Measurements from ENCODE around the gene HRH3.
A peak's percentile ranks its signal among the peaks of the same experiment; 100 is the strongest.

The HRH3 gene

DNA sequence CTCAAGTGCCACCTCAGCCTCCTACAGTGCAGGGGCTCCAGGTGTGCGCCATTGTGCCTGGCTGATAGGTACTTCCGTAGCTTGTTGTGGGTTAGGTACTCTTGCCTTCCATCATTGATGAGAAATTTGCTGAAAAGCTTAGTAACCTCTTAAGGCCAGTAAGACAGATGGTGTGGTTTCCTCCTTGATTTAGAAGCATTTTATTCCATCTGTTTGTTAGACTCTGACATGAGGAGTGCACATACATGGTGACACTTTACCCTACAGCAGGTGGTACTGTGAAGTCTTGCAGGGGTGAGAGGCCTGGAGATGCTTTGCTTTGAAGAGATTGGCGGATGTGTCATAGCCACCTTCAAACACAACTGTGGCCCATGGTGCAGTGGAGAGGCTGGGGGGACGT, 52.0 kb downstream of the HRH3 start:
- no peak for DNase-seq (ENCODE audit: extremely low spot score)
- TF ChIP-seq SP1 (IDR thresholded peaks at IDR 0.05) (no peak), NFRKB (IDR thresholded peaks at IDR 0.05) (no peak), LEF1 (IDR thresholded peaks at IDR 0.05; ENCODE audit: borderline replicate concordance) (no peak), CTBP1 (IDR thresholded peaks at IDR 0.05; ENCODE audit: borderline replicate concordance) (no peak), SUZ12 (IDR thresholded peaks at IDR 0.05) (no peak), TARDBP (IDR thresholded peaks at IDR 0.05) (no peak), FOXM1 (IDR thresholded peaks at IDR 0.05; ENCODE audit: borderline replicate concordance) (no peak)
- ChIA-PET POLR2A (no interaction called here), CTCF (no interaction called here)

- CTCF ChIA-PET = interaction anchor here (2.5 kb wide), 1 partner anchor 11 kb away, joined by 12 read pairs; no protein-coding TSS in a partner anchor
- POLR2A ChIA-PET = interaction anchor here (1.3 kb wide), 1 partner anchor 32 kb away, joined by 3 read pairs; no protein-coding TSS in a partner anchor
- TF ChIP-seq FOXK2 (IDR thresholded peaks at IDR 0.05) = no peak
- no peak for TF ChIP-seq HDGF (IDR thresholded peaks at IDR 0.05; ENCODE audit: borderline replicate concordance)
- TF ChIP-seq CTBP1 (IDR thresholded peaks at IDR 0.05; ENCODE audit: borderline replicate concordance) = no peak
- TF ChIP-seq SP1 (IDR thresholded peaks at IDR 0.05) = no peak
- no peak for TF ChIP-seq PKNOX1 (IDR thresholded peaks at IDR 0.05)
- no peak for TF ChIP-seq BHLHE40 (IDR thresholded peaks at IDR 0.05; ENCODE audit: borderline replicate concordance)
- no peak for TF ChIP-seq ARNT (IDR thresholded peaks at IDR 0.05)
- TF ChIP-seq ZNF384 (IDR thresholded peaks at IDR 0.05) = no peak
- no peak for TF ChIP-seq NFRKB (IDR thresholded peaks at IDR 0.05)
- no peak for TF ChIP-seq LEF1 (IDR thresholded peaks at IDR 0.05; ENCODE audit: borderline replicate concordance)
- no peak for TF ChIP-seq SUZ12 (IDR thresholded peaks at IDR 0.05)
- TF ChIP-seq TARDBP (IDR thresholded peaks at IDR 0.05) = no peak
- TF ChIP-seq FOXM1 (IDR thresholded peaks at IDR 0.05; ENCODE audit: borderline replicate concordance) = no peak
- no peak for TF ChIP-seq L3MBTL2 (conservative IDR thresholded peaks at IDR 0.05)
- no peak for TF ChIP-seq FOXA1 (IDR thresholded peaks at IDR 0.05)
- no peak for TF ChIP-seq ELF4 (IDR thresholded peaks at IDR 0.05)
- no peak for DNase-seq (ENCODE audit: extremely low spot score)
These were observed 52.6 kb downstream of the HRH3 start for GRCh38 chr20:62167474-62167873.

DNA sequence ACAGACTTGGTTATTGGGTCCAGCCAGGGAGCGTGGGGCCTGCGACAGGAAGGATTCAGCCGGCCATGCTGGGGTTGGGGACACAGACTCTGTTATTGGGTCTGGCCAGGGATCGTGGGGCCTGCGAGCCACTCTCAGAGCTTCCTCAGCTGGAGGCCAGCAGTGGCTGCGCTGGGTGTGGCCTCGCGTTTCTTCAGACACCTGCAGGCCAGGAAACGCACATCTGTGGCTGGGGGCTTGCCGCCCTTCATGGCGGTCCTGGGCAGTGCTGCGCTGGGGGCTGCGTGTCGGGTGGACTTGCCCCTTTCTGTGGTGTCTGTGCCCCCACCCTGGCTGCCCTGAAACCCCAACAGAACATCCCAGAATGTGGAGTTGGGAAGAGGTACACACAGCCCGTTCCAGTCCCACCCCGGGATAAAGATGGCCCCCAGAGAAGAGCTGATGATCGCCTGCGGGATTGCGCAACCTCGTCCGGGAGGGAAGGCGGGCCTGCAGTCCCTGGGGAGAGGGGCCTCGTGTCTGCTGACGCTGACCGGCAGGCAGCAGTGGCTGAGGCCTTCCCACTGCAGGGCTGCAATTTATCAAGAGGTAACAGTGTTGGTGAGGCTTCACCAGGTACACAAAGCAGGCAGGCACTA, 54.2 kb downstream of the HRH3 start:
- CTCF ChIA-PET = interaction anchor here (2.5 kb wide), 1 partner anchor 10 kb away, joined by 12 read pairs; no protein-coding TSS in a partner anchor
- peak; percentile 75 for DNase-seq (ENCODE audit: extremely low spot score)
- POLR2A ChIA-PET = interaction anchor here (0.8 to 1.6 kb wide), 3 partner anchors 30 to 155 kb away, joined by 3 to 4 read pairs (median 3); no protein-coding TSS in a partner anchor
- TF ChIP-seq ARNT (IDR thresholded peaks at IDR 0.05) = no peak
- TF ChIP-seq L3MBTL2 (conservative IDR thresholded peaks at IDR 0.05) = peak; percentile 50
- no peak for TF ChIP-seq FOXM1 (IDR thresholded peaks at IDR 0.05; ENCODE audit: borderline replicate concordance)
- no peak for TF ChIP-seq TARDBP (IDR thresholded peaks at IDR 0.05)
- TF ChIP-seq SP1 (IDR thresholded peaks at IDR 0.05) = no peak
- no peak for TF ChIP-seq NFRKB (IDR thresholded peaks at IDR 0.05)
- TF ChIP-seq LEF1 (IDR thresholded peaks at IDR 0.05; ENCODE audit: borderline replicate concordance) = no peak
- TF ChIP-seq ZNF384 (IDR thresholded peaks at IDR 0.05) = no peak

All from HEK293T (cell line).